ENCODE data around the gene PSAPL1.

PSAPL1 gene, protein sequence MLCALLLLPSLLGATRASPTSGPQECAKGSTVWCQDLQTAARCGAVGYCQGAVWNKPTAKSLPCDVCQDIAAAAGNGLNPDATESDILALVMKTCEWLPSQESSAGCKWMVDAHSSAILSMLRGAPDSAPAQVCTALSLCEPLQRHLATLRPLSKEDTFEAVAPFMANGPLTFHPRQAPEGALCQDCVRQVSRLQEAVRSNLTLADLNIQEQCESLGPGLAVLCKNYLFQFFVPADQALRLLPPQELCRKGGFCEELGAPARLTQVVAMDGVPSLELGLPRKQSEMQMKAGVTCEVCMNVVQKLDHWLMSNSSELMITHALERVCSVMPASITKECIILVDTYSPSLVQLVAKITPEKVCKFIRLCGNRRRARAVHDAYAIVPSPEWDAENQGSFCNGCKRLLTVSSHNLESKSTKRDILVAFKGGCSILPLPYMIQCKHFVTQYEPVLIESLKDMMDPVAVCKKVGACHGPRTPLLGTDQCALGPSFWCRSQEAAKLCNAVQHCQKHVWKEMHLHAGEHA

DNA sequence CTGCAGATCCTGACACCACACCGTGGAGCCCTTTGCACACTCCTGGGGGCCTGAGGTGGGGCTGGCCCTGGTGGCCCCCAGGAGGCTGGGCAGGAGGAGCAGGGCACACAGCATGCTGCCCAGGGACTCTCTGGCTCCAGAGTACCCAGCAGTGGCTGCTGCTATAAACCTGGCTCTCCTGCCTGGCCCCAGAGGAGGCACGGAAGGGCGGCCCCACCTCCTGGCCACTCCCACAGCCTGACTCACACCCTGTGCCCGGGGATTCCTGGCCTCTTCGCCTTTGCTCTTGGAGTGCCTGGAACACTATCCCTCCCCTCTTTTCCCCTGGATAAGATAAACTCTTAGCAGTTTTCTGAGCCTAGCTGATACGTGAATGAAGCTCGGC lies at the start of gene PSAPL1:
Gene PSAPL1 (minus strand): TSS at position 165 of the 385 bp plus-strand sequence. CDS start 51 bp downstream, at position 114.
- no peak for DNase-seq

- DNase-seq = no peak
Measured at GRCh38 chr4:7481227-7481626, 46.5 kb upstream of the PSAPL1 start.

DNA sequence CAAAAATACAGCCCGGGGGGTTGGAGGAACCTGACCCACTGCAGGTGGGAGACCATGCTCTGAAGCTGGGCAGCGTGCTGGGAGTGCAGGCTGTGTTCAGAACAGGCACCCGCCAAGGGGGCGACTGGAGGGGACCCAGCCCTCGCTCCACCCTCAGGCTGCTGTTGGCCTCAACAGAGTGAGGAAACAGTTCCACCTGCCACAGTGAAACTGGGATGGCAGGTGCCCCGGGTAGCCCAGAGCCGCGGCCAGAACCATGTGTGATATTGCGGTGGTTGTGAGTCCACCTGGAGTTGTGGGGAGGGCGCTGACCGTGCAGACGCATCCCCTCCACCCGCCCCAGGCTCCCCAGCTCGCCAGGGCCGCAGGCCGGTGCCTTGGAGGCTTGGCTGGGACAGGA lies 45.7 kb upstream of the PSAPL1 start:
- DNase-seq = no peak

DNA sequence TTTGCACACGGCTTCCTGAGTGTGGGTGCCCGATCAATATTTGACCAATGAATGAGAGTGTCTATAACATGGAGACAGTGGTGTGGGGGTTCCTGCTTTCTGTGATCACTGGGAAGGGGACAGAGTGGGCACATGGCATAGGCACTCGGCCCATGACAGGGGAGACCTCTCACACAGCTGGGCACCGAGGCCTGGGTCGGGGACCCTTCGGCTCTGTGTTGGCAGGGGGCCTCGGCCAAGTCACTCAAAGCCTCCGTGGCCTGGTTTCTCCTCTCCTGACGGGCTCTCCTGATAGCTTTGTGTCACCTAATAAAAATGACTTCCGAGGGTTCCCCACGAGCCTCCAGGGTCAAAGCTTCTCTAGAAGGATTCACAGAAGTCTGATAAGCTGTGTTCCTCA lies 43.9 kb upstream of the PSAPL1 start:
- DNase-seq = no peak

DNA sequence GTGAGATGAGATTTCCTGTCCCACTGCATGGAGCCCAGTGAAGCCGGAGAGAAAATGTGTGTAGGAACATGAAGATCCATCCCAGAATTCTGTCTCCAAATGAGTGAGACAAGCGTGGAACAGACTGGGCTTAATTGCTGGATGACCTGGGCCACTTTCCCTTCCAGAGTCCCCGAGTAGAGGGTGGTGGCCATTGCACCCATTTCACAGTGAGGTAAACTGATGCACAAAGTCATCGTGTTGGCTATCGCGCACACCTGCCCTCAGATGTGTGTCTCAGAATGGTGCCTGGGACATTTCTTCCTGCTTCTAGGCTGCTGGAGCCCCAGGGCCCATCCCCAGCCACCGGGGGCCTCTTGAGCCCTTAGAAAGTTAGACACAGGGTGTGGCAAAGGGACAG lies 43.0 kb upstream of the PSAPL1 start:
- no peak for DNase-seq

GRCh38 chr4:7476820-7477219 lies 42.1 kb upstream of the PSAPL1 start:
- DNase-seq = no peak

DNA sequence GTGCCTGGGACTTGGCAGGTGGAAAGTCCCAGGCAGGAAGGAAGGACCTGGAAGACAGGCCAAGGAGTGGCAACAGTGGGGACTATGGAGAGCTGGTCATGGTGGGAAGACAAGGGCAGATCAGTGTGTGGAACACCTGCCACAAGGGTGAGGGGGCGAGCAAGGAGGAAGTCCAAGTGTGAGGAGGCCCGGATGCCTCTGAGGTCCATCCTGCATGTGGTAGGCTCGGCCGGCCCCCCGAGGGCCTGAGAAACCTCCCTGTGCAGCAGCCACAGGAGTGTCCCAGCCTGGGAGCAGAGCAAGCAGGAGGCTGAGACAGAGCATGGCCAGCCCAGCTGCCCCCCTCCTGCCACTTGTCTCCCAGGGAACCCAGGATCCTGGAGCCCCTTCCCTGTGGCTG lies 40.5 kb upstream of the PSAPL1 start:
- DNase-seq = no peak

DNA sequence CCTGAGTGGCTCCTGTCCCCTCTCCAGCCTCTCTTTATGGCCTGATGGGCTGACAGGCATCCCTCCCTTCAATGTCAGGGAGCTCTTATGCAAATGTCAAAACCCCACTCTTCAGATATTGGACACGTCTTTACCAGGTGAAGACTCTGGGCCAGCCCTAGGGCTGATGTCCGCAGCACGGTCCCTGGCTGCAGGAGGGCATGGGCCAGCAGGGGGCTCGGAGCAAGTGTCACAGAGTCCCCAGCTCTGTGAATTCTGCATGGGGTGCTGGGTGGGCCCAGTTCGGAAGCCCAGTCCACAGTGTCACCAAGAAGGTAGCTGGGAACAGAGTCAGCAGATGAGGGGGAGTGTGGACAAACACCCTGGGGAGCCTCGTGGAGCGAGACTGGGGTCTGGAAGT lies 39.6 kb upstream of the PSAPL1 start:
- DNase-seq = no peak

GRCh38 chr4:7473081-7473480 lies 38.4 kb upstream of the PSAPL1 start:
- DNase-seq = no peak

GRCh38 chr4:7472442-7473013 lies 37.8 kb upstream of the PSAPL1 start:
- no peak for DNase-seq

GRCh38 chr4:7470522-7471128 lies 35.9 kb upstream of the PSAPL1 start:
- no peak for DNase-seq

- DNase-seq = no peak
Measured at GRCh38 chr4:7470111-7470510, 35.4 kb upstream of the PSAPL1 start.

- DNase-seq = no peak
Measured at GRCh38 chr4:7469023-7469422, 34.3 kb upstream of the PSAPL1 start.

- no peak for DNase-seq
Measured at GRCh38 chr4:7467471-7467870, 32.7 kb upstream of the PSAPL1 start.

- DNase-seq = no peak
Measured at GRCh38 chr4:7466904-7467303, 32.2 kb upstream of the PSAPL1 start.

DNA sequence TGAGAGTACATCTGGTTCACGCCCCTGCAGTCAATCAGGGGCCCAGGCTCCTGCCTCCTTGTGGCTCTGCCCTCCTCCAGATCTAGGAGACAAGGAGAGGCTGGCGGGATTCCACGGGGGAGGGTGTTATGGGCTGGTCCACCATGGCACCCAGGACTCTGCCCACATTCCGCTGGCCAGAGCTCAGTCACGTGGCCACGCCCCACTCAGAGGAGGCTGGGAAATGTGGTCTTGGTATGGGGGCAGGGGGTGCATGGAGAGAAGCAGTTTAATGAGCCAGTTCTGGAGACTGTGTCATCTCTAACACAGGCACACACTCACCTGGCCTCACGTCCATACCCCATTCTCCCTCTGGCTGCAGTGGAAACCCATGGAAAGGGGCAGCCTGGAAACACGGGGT lies 31.5 kb upstream of the PSAPL1 start:
- DNase-seq = no peak

- DNase-seq = no peak
Measured at GRCh38 chr4:7465017-7465416, 30.3 kb upstream of the PSAPL1 start.

DNA sequence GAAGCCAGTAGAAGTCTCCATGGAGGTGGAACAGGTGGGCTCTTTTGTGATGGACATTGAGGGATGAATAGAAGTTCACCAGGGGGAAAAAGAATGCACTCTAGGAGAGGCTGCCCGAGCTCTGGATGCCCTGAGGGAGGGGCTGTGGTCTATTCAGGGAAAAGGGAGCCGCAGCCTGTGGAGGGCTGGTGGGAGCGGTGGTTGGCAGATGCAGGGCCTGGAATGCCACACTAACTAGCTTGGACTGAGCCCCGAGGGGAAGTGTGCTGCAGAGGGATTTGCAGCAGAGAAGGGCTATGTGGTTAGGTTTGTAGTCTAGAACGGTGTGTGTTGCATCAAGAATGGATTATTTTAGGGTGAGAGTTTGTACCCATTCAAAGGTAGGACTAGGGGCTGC lies 29.5 kb upstream of the PSAPL1 start:
- DNase-seq = no peak

DNA sequence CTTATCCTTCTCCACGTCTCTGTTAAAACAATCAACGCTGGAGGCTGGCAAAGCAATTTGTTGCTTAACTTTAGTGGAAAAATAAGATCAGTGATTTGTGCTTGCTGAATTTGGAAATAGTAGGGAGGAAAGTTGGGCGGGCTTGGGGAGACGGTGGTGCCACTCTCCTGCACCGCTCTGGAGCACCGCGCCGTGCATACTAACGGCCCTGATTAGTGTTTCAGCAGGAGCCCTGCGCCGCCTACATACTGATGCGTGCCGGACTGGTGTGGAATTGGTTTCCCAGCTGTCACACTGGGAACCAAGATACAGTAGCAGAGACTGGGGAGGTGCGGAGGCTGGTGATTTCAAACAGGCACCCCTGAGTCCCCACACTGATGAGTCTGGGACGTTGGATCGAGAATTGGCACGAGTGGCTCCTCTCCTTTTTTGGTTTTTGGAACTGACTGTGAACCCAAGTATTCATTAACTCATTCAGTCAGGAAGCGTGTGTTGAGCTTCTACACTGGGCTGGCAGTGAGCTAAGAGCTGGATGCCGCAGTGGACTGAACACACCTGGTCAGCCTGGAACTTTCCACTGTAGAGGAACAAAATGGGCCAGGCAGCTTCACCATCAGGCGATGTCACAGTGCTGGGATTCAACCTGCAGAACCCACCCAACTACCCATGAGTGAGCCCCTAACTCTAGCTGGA lies 29.0 kb upstream of the PSAPL1 start:
- DNase-seq = no peak

DNA sequence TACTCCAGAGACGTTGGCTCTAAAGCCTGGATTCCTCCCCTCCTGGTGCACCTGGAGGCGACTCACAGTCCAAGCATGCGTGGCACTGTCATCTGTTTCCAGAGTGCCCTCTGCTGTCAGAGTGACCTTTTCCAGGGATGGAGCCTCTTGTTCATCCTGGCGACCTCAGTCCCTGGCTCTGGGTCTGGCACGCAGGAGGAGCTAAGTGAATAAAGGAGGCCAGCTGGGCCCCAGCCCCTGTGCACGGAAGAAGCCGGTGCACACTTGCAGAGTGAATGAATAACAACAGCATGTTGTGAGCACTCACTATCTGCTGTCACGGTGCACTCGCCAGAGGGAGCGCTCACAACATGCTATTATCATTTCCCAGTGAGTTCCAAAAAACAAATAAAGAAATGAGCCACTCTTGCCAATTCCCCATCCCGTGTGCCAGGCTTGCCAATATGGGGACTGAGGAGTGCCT lies 27.8 kb upstream of the PSAPL1 start:
- no peak for DNase-seq

DNA sequence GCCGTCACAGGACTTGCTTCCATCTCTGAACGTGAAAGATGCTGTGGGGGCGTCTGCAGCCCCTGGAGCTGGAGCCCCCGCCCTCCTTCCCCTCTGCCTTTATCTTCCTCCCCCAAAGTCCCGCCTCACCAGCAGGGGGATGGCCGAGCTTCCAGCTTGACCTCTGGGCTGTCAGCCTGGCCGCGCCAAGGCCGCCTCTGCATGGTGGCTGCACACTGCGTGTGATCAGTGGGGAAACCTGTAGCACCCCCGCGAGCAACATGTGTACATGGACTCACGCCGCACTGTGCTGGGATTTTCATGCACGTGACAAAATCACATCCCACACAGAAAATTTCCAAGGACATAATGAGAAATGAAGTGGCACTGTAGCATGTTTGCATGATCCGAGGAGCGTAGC lies 26.5 kb upstream of the PSAPL1 start:
- DNase-seq = no peak

DNA sequence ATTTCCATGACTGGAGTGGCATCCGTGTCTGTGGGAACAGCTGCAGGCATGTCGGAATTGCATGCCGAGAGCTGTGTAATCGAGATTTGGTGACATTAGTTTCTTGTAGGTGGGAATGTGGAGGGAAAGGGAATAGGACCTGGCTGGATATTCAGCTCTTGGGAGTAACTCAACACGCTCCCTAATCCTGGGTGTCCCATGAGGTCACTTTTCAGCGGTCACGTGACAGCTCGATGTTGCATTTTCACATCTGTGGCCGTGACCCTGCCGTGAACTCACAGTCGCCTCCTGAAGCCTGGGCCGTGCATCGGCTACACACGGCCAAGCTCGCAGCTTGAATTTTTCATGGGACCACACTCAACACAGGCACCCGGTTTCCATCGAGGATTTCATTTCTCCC lies 25.8 kb upstream of the PSAPL1 start:
- DNase-seq = no peak

DNA sequence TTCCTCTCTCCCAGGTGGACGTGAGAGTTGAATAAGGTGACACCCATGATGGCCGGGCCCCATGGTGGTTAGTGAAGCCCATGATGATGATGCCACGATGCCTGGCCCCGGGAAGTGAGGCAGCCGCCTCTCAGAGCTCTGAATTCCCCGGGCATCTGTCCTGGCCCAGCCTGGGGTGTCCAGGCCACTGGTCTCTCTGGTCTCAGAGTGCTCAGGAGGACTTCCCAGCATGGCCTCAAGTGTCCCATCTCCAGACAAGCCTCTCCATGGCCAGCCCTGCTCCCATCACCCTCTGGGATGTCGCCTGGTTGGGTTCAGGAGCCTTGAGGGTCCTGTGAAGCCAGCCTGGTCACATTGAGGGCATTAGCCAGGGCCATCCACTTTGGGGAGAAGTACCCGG lies 24.7 kb upstream of the PSAPL1 start:
- no peak for DNase-seq

GRCh38 chr4:7458477-7458876 lies 23.7 kb upstream of the PSAPL1 start:
- DNase-seq = no peak

Data from NCI-H748 treated with DMSO at 0.1 percent for 48 hours (cell line).